Smooth muscle cell of the brain vasculature (primary cell): ENCODE results near the gene CCDC158.
"Not testable (repeated sequence)": the region's sequence is repeated elsewhere in the genome, so short reads cannot be mapped to it uniquely, and the experiment has no call there.

Experiments used
- DNase-seq: peaks from one replicate; pipeline ENCODE4 v3.0.0-alpha.2; 2012; ENCODE audit warnings: low read depth, low spot score

The CCDC158 gene

GRCh38 chr4:76420762-76421581 lies at the start of gene CCDC158:
TSS of gene CCDC158 (minus strand) at chr4:76421141. CDS start at chr4:76403207, 17,934 bp downstream.
- DNase-seq: no peak

GRCh38 chr4:76470532-76470931 lies 49.6 kb upstream of the CCDC158 start:
- DNase-seq: no peak

- no peak for DNase-seq
Observed at GRCh38 chr4:76470064-76470463, 49.1 kb upstream of the CCDC158 start.

GRCh38 chr4:76463568-76463967 lies 42.6 kb upstream of the CCDC158 start:
- no peak for DNase-seq

- no peak for DNase-seq
Observed at GRCh38 chr4:76459291-76459723, 38.4 kb upstream of the CCDC158 start.

GRCh38 chr4:76458825-76459224 lies 37.9 kb upstream of the CCDC158 start:
- DNase-seq: no peak

- no peak for DNase-seq
Observed at GRCh38 chr4:76458297-76458696, 37.4 kb upstream of the CCDC158 start.

- no peak for DNase-seq
Observed at GRCh38 chr4:76457885-76458284, 36.9 kb upstream of the CCDC158 start.

GRCh38 chr4:76454073-76454472 lies 33.1 kb upstream of the CCDC158 start:
- DNase-seq: not testable (repeated sequence)

GRCh38 chr4:76453232-76453631 lies 32.3 kb upstream of the CCDC158 start:
- DNase-seq: no peak

- DNase-seq: no peak
Observed at GRCh38 chr4:76449833-76450232, 28.9 kb upstream of the CCDC158 start.

- no peak for DNase-seq
Observed at GRCh38 chr4:76449362-76449767, 28.4 kb upstream of the CCDC158 start.

GRCh38 chr4:76448211-76448610 lies 27.3 kb upstream of the CCDC158 start:
- DNase-seq: no peak

- no peak for DNase-seq
Observed at GRCh38 chr4:76447393-76447851, 26.5 kb upstream of the CCDC158 start.

- no peak for DNase-seq
Observed at GRCh38 chr4:76445911-76446310, 25.0 kb upstream of the CCDC158 start.

GRCh38 chr4:76443376-76443775 lies 22.4 kb upstream of the CCDC158 start:
- DNase-seq: no peak

GRCh38 chr4:76442807-76443206 lies 21.9 kb upstream of the CCDC158 start:
- DNase-seq: no peak

- no peak for DNase-seq
Observed at GRCh38 chr4:76441881-76442280, 20.9 kb upstream of the CCDC158 start.

- DNase-seq: no peak
Observed at GRCh38 chr4:76439491-76439890, 18.6 kb upstream of the CCDC158 start.

GRCh38 chr4:76435528-76436319 lies 14.8 kb upstream of the CCDC158 start:
- DNase-seq: no peak

- DNase-seq: no peak
Observed at GRCh38 chr4:76434901-76435527, 14.1 kb upstream of the CCDC158 start, which contains the start of gene SHROOM3. TSS of gene SHROOM3 (plus strand) at chr4:76435229. CDS start at chr4:76436053, 824 bp downstream.
